WTC11 (cell line): ENCODE results near the gene GALNT3. TPM values are rescaled to one million over a fixed set of nuclear protein-coding genes. Genes with fewer than 3 reads are reported as not detected.
A peak's percentile ranks its signal among the peaks of the same experiment; 100 is the strongest.

Experiments
- ATAC-seq: fragments of 200-7000 bp; cut with Tn5 transposase; 2 replicates; pipeline ENCODE4 v1.10.0; 2021; ENCODE audit warnings: mild to moderate bottlenecking, moderate library complexity
- CTCF ChIA-PET: fragments of 300-600 bp; sonication (Branson Sonifier 250); formaldehyde crosslinking; loops from one replicate; lab custom pipeline; 2021; ENCODE audit warnings: antibody characterized with exemption; lab: Charles Lee
- POLR2A ChIA-PET: fragments of 350-600 bp; sonication (Branson Sonifier 250); formaldehyde crosslinking; loops from one replicate; lab custom pipeline; 2021; ENCODE audit warnings: antibody characterized with exemption; lab: Charles Lee
- DNase-seq: peaks from one replicate; pipeline ENCODE4 v3.0.0; 2021; ENCODE audit warnings: low spot score
- H3K27ac Mint-ChIP-seq: 2 replicates; pipeline ENCODE4 v1.8.0; 2021; ENCODE audit warnings: mixed read lengths
- H3K27me3 Mint-ChIP-seq: 2 replicates; pipeline ENCODE4 v1.8.0; 2021; ENCODE audit warnings: low read depth, mild to moderate bottlenecking, moderate library complexity, mixed read lengths
- H3K36me3 Mint-ChIP-seq: 2 replicates; pipeline ENCODE4 v1.8.0; 2021; ENCODE audit warnings: mixed read lengths
- H3K4me1 Mint-ChIP-seq: 2 replicates; pipeline ENCODE4 v1.8.0; 2022; ENCODE audit warnings: mixed read lengths
- H3K4me3 Mint-ChIP-seq: 2 replicates; pipeline ENCODE4 v1.8.0; 2021; ENCODE audit warnings: mild to moderate bottlenecking, moderate library complexity, mixed read lengths
- H3K9me3 Mint-ChIP-seq: 2 replicates; pipeline ENCODE4 v1.8.0; 2021; ENCODE audit warnings: mixed read lengths
- ATF3 ChIP-seq: sonication (generic); formaldehyde crosslinking; conservative IDR thresholded peaks from 2 replicates; pipeline ENCODE4 v1.8.1; 2022; ENCODE audit warnings: mild to moderate bottlenecking, missing genetic modification reagents
- CBFB ChIP-seq: sonication (generic); formaldehyde crosslinking; IDR thresholded peaks from 2 replicates; pipeline ENCODE4 v1.8.1; 2022; ENCODE audit warnings: mild to moderate bottlenecking, low read depth, missing genetic modification reagents
- GRHL2 ChIP-seq: fragments of 250-450 bp; sonication (Bioruptor Pico); IDR thresholded peaks from 2 replicates; pipeline ENCODE4 v1.8.0; 2022; ENCODE audit warnings: mild to moderate bottlenecking, moderate library complexity; ENCODE audit not compliant: insufficient replicate concordance, severe bottlenecking
- IRF2 ChIP-seq: sonication (generic); formaldehyde crosslinking; IDR thresholded peaks from 2 replicates; pipeline ENCODE4 v1.8.0; 2022; ENCODE audit warnings: low read depth, missing genetic modification reagents, borderline replicate concordance
- JAZF1 ChIP-seq: fragments of 250-450 bp; sonication (Bioruptor Pico); IDR thresholded peaks from 2 replicates; pipeline ENCODE4 v1.9.0; 2021; ENCODE audit warnings: moderate library complexity, mild to moderate bottlenecking, inconsistent platforms
- MYBL2 ChIP-seq: sonication (generic); formaldehyde crosslinking; IDR thresholded peaks from 2 replicates; pipeline ENCODE4 v1.8.1; 2023; ENCODE audit warnings: mild to moderate bottlenecking, moderate library complexity, missing genetic modification reagents
- OVOL2 ChIP-seq: fragments of 250-450 bp; sonication (Bioruptor Pico); IDR thresholded peaks from 2 replicates; pipeline ENCODE4 v1.9.0; 2021; ENCODE audit warnings: mild to moderate bottlenecking, borderline replicate concordance
- PRDM15 ChIP-seq: sonication (generic); formaldehyde crosslinking; IDR thresholded peaks from 2 replicates; pipeline ENCODE4 v1.8.0; 2022; ENCODE audit warnings: missing genetic modification reagents
- PRRX2 ChIP-seq: fragments of 250-450 bp; sonication (Bioruptor Pico); IDR thresholded peaks from 2 replicates; pipeline ENCODE4 v1.8.0; 2021; ENCODE audit warnings: mild to moderate bottlenecking
- RELA ChIP-seq: sonication (generic); formaldehyde crosslinking; IDR thresholded peaks from 2 replicates; pipeline ENCODE4 v1.8.1; 2022; ENCODE audit warnings: missing genetic modification reagents, mild to moderate bottlenecking, borderline replicate concordance
- SMAD3 ChIP-seq: sonication (generic); formaldehyde crosslinking; IDR thresholded peaks from 2 replicates; pipeline ENCODE4 v1.8.0; 2022; ENCODE audit warnings: missing genetic modification reagents, mild to moderate bottlenecking, borderline replicate concordance
- SMAD4 ChIP-seq: sonication (generic); formaldehyde crosslinking; IDR thresholded peaks from 2 replicates; pipeline ENCODE4 v1.8.0; 2022; ENCODE audit warnings: mild to moderate bottlenecking, missing genetic modification reagents
- SP1 ChIP-seq: sonication (generic); formaldehyde crosslinking; conservative IDR thresholded peaks from 2 replicates; pipeline ENCODE4 v1.8.1; 2022; ENCODE audit warnings: missing genetic modification reagents
- STAT6 ChIP-seq: sonication (generic); formaldehyde crosslinking; conservative IDR thresholded peaks from 2 replicates; pipeline ENCODE4 v1.8.1; 2023; ENCODE audit warnings: mild to moderate bottlenecking, low read depth, missing genetic modification reagents, moderate library complexity
- TEAD1 ChIP-seq: sonication (generic); formaldehyde crosslinking; IDR thresholded peaks from 2 replicates; pipeline ENCODE4 v1.8.0; 2022; ENCODE audit warnings: mild to moderate bottlenecking, missing genetic modification reagents
- ZNF423 ChIP-seq: fragments of 250-450 bp; sonication (Bioruptor Pico); IDR thresholded peaks from 2 replicates; pipeline ENCODE4 v2.1.2; 2022; ENCODE audit warnings: mild to moderate bottlenecking, moderate library complexity
- total RNA-seq: library from RNA; stranded (reverse); gene quantifications from 3 replicates; pipeline ENCODE4 v1.2.3, GENCODE V29; 2021
- TF ChIP-seq, protein P1 (sequence below): sonication (generic); formaldehyde crosslinking; IDR thresholded peaks from 2 replicates; pipeline ENCODE4 v1.8.1; 2023; ENCODE audit warnings: mild to moderate bottlenecking, missing genetic modification reagents, moderate library complexity
- TF ChIP-seq, protein P2 (sequence below): fragments of 250-450 bp; sonication (Bioruptor Pico); IDR thresholded peaks from 2 replicates; pipeline ENCODE4 v1.9.0; 2021; ENCODE audit warnings: moderate library complexity, mild to moderate bottlenecking, inconsistent platforms, borderline replicate concordance
- TF ChIP-seq, protein P3 (sequence below): sonication (generic); formaldehyde crosslinking; IDR thresholded peaks from 2 replicates; pipeline ENCODE4 v1.8.1; 2023; ENCODE audit warnings: mild to moderate bottlenecking, moderate library complexity, missing genetic modification reagents

GALNT3 gene
- total RNA-seq, 1 experiment from 2014 or later = 19.4 TPM

- ATAC-seq (no peak), DNase-seq (no peak)
- H3K4me3 Mint-ChIP-seq = no peak overlapping the region
- POLR2A ChIA-PET = no interaction called here
- H3K36me3 Mint-ChIP-seq = peaks cover 62% of the 10 kb centered on the region
- no peaks in the 10 kb centered on the region for H3K27me3 Mint-ChIP-seq
- H3K4me1 Mint-ChIP-seq = peaks cover 37% of the 10 kb centered on the region
- CTCF ChIA-PET = no interaction called here
- H3K9me3 Mint-ChIP-seq = peaks cover 24% of the 10 kb centered on the region
- TF ChIP-seq SP1 = no peak
- peak overlapping the region; percentile 15; the same call in 1 of the 2 replicates for H3K27ac Mint-ChIP-seq
These were observed 17.3 kb downstream of the GALNT3 start for GRCh38 chr2:165776796-165777195.

DNA sequence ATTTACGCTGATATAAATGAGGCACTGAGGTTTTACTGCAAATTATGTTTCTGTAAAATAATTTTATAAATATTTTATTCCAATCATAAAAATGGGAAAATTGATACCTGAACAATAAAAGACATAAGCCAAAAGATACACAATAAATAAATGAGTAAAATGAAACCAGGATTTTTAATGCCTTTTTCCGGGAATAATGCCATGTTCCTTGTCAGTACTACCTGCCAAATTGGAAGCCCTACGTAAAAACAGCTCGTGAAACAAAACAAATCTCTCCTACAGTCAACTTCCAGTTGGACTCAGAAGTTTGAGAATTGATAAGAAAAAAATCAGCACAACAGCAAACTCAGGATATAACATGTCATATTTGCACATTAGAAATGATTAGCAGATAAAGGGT is 18.0 kb downstream of the GALNT3 start:
- ChIA-PET CTCF (no interaction called here), POLR2A (interaction anchor here (0.7 kb wide), 1 partner anchor 18 kb away, joined by 3 read pairs; the partner anchor contains the start of gene GALNT3)
- ATAC-seq (no peak), DNase-seq (no peak)
- peaks cover 24% of the 10 kb centered on the region for H3K9me3 Mint-ChIP-seq
- H3K27ac Mint-ChIP-seq = peak overlapping the region; percentile 78
- no peaks in the 10 kb centered on the region for H3K27me3 Mint-ChIP-seq
- peaks cover 58% of the 10 kb centered on the region for H3K36me3 Mint-ChIP-seq
- no peak for TF ChIP-seq SMAD3
- no peak for TF ChIP-seq PRRX2
- TF ChIP-seq GRHL2 = no peak
- TF ChIP-seq RELA (CRISPR knock-in tag) = no peak
- TF ChIP-seq, protein P1, sequence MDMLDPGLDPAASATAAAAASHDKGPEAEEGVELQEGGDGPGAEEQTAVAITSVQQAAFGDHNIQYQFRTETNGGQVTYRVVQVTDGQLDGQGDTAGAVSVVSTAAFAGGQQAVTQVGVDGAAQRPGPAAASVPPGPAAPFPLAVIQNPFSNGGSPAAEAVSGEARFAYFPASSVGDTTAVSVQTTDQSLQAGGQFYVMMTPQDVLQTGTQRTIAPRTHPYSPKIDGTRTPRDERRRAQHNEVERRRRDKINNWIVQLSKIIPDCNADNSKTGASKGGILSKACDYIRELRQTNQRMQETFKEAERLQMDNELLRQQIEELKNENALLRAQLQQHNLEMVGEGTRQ (CRISPR knock-in tag) = no peak
- TF ChIP-seq SMAD4 (CRISPR knock-in tag) = no peak
- no peak for TF ChIP-seq PRDM15 (CRISPR knock-in tag)
- no peak for TF ChIP-seq CBFB
- no peak for TF ChIP-seq OVOL2 (CRISPR knock-in tag)
- no peak for TF ChIP-seq STAT6 (CRISPR knock-in tag)
- TF ChIP-seq TEAD1 (CRISPR knock-in tag) = no peak
- no peak for TF ChIP-seq ATF3 (CRISPR knock-in tag)
- no peak for TF ChIP-seq JAZF1
- no peak for TF ChIP-seq MYBL2 (CRISPR knock-in tag)
- no peak for TF ChIP-seq ZNF423 (CRISPR knock-in tag)
- TF ChIP-seq, protein P2, sequence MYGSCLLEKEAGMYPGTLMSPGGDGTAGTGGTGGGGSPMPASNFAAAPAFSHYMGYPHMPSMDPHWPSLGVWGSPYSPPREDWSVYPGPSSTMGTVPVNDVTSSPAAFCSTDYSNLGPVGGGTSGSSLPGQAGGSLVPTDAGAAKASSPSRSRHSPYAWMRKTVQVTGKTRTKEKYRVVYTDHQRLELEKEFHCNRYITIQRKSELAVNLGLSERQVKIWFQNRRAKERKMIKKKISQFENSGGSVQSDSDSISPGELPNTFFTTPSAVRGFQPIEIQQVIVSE (CRISPR knock-in tag) = no peak
- TF ChIP-seq, protein P3, sequence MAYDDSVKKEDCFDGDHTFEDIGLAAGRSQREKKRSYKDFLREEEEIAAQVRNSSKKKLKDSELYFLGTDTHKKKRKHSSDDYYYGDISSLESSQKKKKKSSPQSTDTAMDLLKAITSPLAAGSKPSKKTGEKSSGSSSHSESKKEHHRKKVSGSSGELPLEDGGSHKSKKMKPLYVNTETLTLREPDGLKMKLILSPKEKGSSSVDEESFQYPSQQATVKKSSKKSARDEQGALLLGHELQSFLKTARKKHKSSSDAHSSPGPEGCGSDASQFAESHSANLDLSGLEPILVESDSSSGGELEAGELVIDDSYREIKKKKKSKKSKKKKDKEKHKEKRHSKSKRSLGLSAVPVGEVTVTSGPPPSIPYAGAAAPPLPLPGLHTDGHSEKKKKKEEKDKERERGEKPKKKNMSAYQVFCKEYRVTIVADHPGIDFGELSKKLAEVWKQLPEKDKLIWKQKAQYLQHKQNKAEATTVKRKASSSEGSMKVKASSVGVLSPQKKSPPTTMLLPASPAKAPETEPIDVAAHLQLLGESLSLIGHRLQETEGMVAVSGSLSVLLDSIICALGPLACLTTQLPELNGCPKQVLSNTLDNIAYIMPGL (CRISPR knock-in tag) = no peak
- TF ChIP-seq IRF2 (CRISPR knock-in tag) = no peak
- H3K4me1 Mint-ChIP-seq = peaks cover 41% of the 10 kb centered on the region
- H3K4me3 Mint-ChIP-seq = no peak overlapping the region
